ENCODE measurements around the gene MORC3.

- no peak for TF ChIP-seq CTCF (IDR thresholded peaks at IDR 0.05)
- TF ChIP-seq EZH2 (IDR thresholded peaks at IDR 0.05), result no peak
- TF ChIP-seq EZH2phosphoT487 (IDR thresholded peaks at IDR 0.05), result no peak
Observed at GRCh38 chr21:36347962-36348328, 27.9 kb downstream of the MORC3 start.

Measured in neural progenitor cell (in vitro differentiated cells).